ENCODE data around the gene IMPA2. TPM values are rescaled to one million over a fixed set of nuclear protein-coding genes. Genes with fewer than 3 reads are reported as not detected.

Gene IMPA2
- total RNA-seq, 1 experiment from 2014 or later: 34.8 TPM

- intact Hi-C loops (cut with micrococcal nuclease; ENCODE audit: unreplicated experiment): no loop called here
- Mint-ChIP-seq H3K36me3 (ENCODE audit: insufficient read depth, unreplicated experiment) (peaks cover 4% of the 10 kb centered on the region), H3K4me1 (ENCODE audit: low read depth, unreplicated experiment) (peaks cover 39% of the 10 kb centered on the region), H3K27ac (ENCODE audit: unreplicated experiment) (no peak overlapping the region), H3K9me3 (ENCODE audit: low read depth, unreplicated experiment) (no peaks in the 10 kb centered on the region), H3K4me3 (ENCODE audit: low read depth, unreplicated experiment) (no peak overlapping the region), H3K27me3 (ENCODE audit: unreplicated experiment) (no peaks in the 10 kb centered on the region)
- TF ChIP-seq, protein P1, sequence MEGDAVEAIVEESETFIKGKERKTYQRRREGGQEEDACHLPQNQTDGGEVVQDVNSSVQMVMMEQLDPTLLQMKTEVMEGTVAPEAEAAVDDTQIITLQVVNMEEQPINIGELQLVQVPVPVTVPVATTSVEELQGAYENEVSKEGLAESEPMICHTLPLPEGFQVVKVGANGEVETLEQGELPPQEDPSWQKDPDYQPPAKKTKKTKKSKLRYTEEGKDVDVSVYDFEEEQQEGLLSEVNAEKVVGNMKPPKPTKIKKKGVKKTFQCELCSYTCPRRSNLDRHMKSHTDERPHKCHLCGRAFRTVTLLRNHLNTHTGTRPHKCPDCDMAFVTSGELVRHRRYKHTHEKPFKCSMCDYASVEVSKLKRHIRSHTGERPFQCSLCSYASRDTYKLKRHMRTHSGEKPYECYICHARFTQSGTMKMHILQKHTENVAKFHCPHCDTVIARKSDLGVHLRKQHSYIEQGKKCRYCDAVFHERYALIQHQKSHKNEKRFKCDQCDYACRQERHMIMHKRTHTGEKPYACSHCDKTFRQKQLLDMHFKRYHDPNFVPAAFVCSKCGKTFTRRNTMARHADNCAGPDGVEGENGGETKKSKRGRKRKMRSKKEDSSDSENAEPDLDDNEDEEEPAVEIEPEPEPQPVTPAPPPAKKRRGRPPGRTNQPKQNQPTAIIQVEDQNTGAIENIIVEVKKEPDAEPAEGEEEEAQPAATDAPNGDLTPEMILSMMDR (IDR thresholded peaks at IDR 0.05; ENCODE audit: unreplicated experiment): no peak
- CTCF ChIA-PET: interaction anchor here (0.6 to 3.7 kb wide), 2 partner anchors 11 to 56 kb away, joined by 5 to 64 read pairs; no protein-coding TSS in a partner anchor
- DNase-seq: no peak
- no TSS peak for BruUV-seq (replicated peaks)
Measured at GRCh38 chr18:11993264-11993916, 12.1 kb downstream of the IMPA2 start.

GRCh38 chr18:11994336-11994702 lies 13.0 kb downstream of the IMPA2 start:
- intact Hi-C loops (cut with micrococcal nuclease; ENCODE audit: unreplicated experiment): loop anchor here (2.0 kb wide), 1 partner anchor 262 kb away; no protein-coding TSS in a partner anchor
- CTCF ChIA-PET: interaction anchor here (1.1 to 3.7 kb wide), 4 partner anchors 13 to 57 kb away, joined by 3 to 64 read pairs (median 8); partner anchors contain the start of gene IMPA2
- TF ChIP-seq, protein P1 (IDR thresholded peaks at IDR 0.05; ENCODE audit: unreplicated experiment): no peak
- BruUV-seq (replicated peaks): no TSS peak
- Mint-ChIP-seq H3K27me3 (ENCODE audit: unreplicated experiment) (no peaks in the 10 kb centered on the region), H3K27ac (ENCODE audit: unreplicated experiment) (no peak overlapping the region), H3K4me1 (ENCODE audit: low read depth, unreplicated experiment) (peaks cover 39% of the 10 kb centered on the region), H3K4me3 (ENCODE audit: low read depth, unreplicated experiment) (no peak overlapping the region), H3K9me3 (ENCODE audit: low read depth, unreplicated experiment) (no peaks in the 10 kb centered on the region), H3K36me3 (ENCODE audit: insufficient read depth, unreplicated experiment) (peaks cover 4% of the 10 kb centered on the region)
- DNase-seq: no peak

DNA sequence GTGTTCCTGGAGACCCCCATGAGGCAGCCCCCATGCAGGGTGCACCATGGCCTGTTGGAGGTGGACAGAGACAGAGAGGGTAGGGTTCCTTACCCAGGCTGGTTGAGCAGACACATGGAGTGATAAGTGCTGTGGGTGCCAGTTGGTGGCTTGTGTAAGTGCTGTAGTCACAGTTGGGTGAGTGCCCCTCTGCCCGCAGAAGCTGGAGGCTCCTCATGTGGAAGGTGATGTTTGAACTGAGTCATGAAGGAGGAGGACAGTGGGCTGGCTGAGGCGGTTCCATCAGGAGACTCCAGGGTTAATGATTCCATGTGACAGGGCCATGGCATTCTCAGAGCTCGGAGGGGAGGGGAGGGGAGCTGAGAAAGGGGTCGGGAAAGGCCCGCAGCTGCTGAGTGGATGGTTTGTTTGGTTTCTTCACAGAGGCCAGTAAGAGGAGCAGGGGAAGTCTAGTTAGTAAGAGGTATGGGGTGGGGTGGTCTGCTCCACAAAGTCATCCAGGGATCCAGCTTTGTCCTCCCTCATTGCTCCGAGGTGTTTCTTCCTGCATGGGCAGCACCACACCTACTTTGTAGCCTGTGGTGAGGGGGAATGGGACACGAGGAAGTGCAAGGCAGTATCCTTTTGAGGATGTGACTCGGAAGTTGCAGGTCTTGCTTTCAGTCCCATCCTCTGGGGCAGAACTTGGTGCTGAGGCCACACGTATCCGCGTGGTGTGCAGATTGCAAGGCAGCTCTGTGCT lies 13.6 kb downstream of the IMPA2 start:
- H3K36me3 Mint-ChIP-seq (ENCODE audit: insufficient read depth, unreplicated experiment): peaks cover 4% of the 10 kb centered on the region
- H3K4me3 Mint-ChIP-seq (ENCODE audit: low read depth, unreplicated experiment): no peak overlapping the region
- TF ChIP-seq, protein P1 (IDR thresholded peaks at IDR 0.05; ENCODE audit: unreplicated experiment): no peak
- BruUV-seq (replicated peaks): no TSS peak
- intact Hi-C loops (cut with micrococcal nuclease; ENCODE audit: unreplicated experiment): loop anchor here (1.0 to 2.0 kb wide), 2 partner anchors 57 to 262 kb away; no protein-coding TSS in a partner anchor
- H3K4me1 Mint-ChIP-seq (ENCODE audit: low read depth, unreplicated experiment): peaks cover 37% of the 10 kb centered on the region
- DNase-seq: peak; percentile 13
- H3K27ac Mint-ChIP-seq (ENCODE audit: unreplicated experiment): no peak overlapping the region
- CTCF ChIA-PET: interaction anchor here (0.6 to 3.7 kb wide), 10 partner anchors 11 to 438 kb away, joined by 3 to 64 read pairs (median 6); partner anchors contain the start of gene IMPA2
- H3K27me3 Mint-ChIP-seq (ENCODE audit: unreplicated experiment): no peaks in the 10 kb centered on the region
- no peaks in the 10 kb centered on the region for H3K9me3 Mint-ChIP-seq (ENCODE audit: low read depth, unreplicated experiment)

- no TSS peak for BruUV-seq (replicated peaks)
- TF ChIP-seq, protein P1 (IDR thresholded peaks at IDR 0.05; ENCODE audit: unreplicated experiment): peak; percentile 62
- Mint-ChIP-seq H3K27ac (ENCODE audit: unreplicated experiment) (no peak overlapping the region), H3K36me3 (ENCODE audit: insufficient read depth, unreplicated experiment) (peaks cover 4% of the 10 kb centered on the region), H3K27me3 (ENCODE audit: unreplicated experiment) (no peaks in the 10 kb centered on the region), H3K4me3 (ENCODE audit: low read depth, unreplicated experiment) (no peak overlapping the region), H3K9me3 (ENCODE audit: low read depth, unreplicated experiment) (no peaks in the 10 kb centered on the region), H3K4me1 (ENCODE audit: low read depth, unreplicated experiment) (peaks cover 30% of the 10 kb centered on the region)
- intact Hi-C loops (cut with micrococcal nuclease; ENCODE audit: unreplicated experiment): loop anchor here (1.0 to 2.0 kb wide), 2 partner anchors 57 to 263 kb away; no protein-coding TSS in a partner anchor
- CTCF ChIA-PET: interaction anchor here (0.6 to 3.7 kb wide), 13 partner anchors 10 to 439 kb away, joined by 3 to 64 read pairs (median 4); partner anchors contain the start of gene IMPA2
- peak; percentile 68 for DNase-seq
Measured at GRCh38 chr18:11995445-11996189, 14.3 kb downstream of the IMPA2 start.
